Fibroblast of lung (primary cell): ENCODE measurements around the gene NEBL. TPM values are rescaled to one million over a fixed set of nuclear protein-coding genes. Genes with fewer than 3 reads are reported as not detected.

Source experiments
- DNase-seq, 2 donors: peaks; one replicate each; pipeline versions ENCODE4 v3.0.0 to v3.0.0-alpha.2; 2010; ENCODE audit warnings: low read depth in 2 of 2
- H2AFZ ChIP-seq: 2 replicates; pipeline ENCODE4 v1.5.1; 2012; ENCODE audit warnings: low read length, control low read depth, inconsistent platforms
- H3K27ac ChIP-seq: 2 replicates; pipeline ENCODE4 v1.5.1; 2011; ENCODE audit warnings: low read length, control low read depth; ENCODE audit not compliant: insufficient read depth
- H3K27me3 ChIP-seq: 2 replicates; pipeline ENCODE4 v1.5.1; 2011; ENCODE audit warnings: mild to moderate bottlenecking, low read length; ENCODE audit not compliant: control insufficient read depth, insufficient read depth
- H3K36me3 ChIP-seq: 2 replicates; pipeline ENCODE4 v1.5.1; 2011; ENCODE audit warnings: low read length; ENCODE audit not compliant: control insufficient read depth, insufficient read depth
- H3K4me1 ChIP-seq: 2 replicates; pipeline ENCODE4 v1.5.1; 2011; ENCODE audit warnings: low read length; ENCODE audit not compliant: control insufficient read depth, insufficient read depth; ENCODE audit errors: extremely low read depth
- H3K4me2 ChIP-seq: 2 replicates; pipeline ENCODE4 v1.5.1; 2011; ENCODE audit warnings: low read length, control low read depth; ENCODE audit not compliant: insufficient read depth; ENCODE audit errors: extremely low read depth
- H3K4me3 ChIP-seq, 4 experiments: fragments of 200-600 bp in 1 of 4; sonication (generic) in 1 of 4; replicated peaks in 1 of 4; 2 replicates each; pipeline ENCODE4 v1.5.1; 2011 to 2016; ENCODE audit warnings: low read length in 4 of 4, low read depth in 3 of 4, mild to moderate bottlenecking in 3 of 4, control low read depth in 2 of 4, inconsistent platforms in 1 of 4, mixed read lengths in 1 of 4; ENCODE audit not compliant: insufficient read depth in 1 of 4; ENCODE audit errors: control extremely low read depth in 1 of 4
- H3K79me2 ChIP-seq: 2 replicates; pipeline ENCODE4 v1.5.1; 2012; ENCODE audit warnings: mild to moderate bottlenecking, low read length, inconsistent platforms; ENCODE audit not compliant: control insufficient read depth, insufficient read depth
- H3K9ac ChIP-seq: 2 replicates; pipeline ENCODE4 v1.5.1; 2011; ENCODE audit warnings: mild to moderate bottlenecking, low read length, control low read depth; ENCODE audit not compliant: insufficient read depth
- H3K9me3 ChIP-seq: 2 replicates; pipeline ENCODE4 v1.5.1; 2012; ENCODE audit warnings: low read depth, low read length; ENCODE audit not compliant: control insufficient read depth, insufficient read depth
- H4K20me1 ChIP-seq: 2 replicates; pipeline ENCODE4 v1.5.1; 2011; ENCODE audit warnings: low read length; ENCODE audit not compliant: control insufficient read depth, insufficient read depth; ENCODE audit errors: extremely low read depth
- CTCF ChIP-seq, 2 donors: IDR thresholded peaks in 1 of 2; conservative IDR thresholded peaks in 1 of 2; 1 replicate in 1 of 2; 2 replicates in 1 of 2; pipeline ENCODE4 v1.5.1; 2011 to 2012; ENCODE audit warnings: low read length in 2 of 2, control low read depth in 1 of 2, inconsistent platforms in 1 of 2, low read depth in 1 of 2, mild to moderate bottlenecking in 1 of 2
- EZH2 ChIP-seq: IDR thresholded peaks from 2 replicates; pipeline ENCODE4 v1.5.1; 2012; ENCODE audit warnings: low read length, control low read depth, mild to moderate bottlenecking; ENCODE audit errors: missing control alignments
- polyA plus RNA-seq, 2 donors: library from polyadenylated mRNA; depleted of rRNA in 1 of 2; stranded (reverse) in 1 of 2; unstranded in 1 of 2; fragments of >200 nt; gene quantifications; 2 replicates each; pipeline ENCODE4 v1.2.1, GENCODE V29; 2011 to 2012; ENCODE audit warnings: missing spikeins in 1 of 2
- total RNA-seq: library from RNA; depleted of rRNA; stranded (reverse); fragments of >200 nt; gene quantifications from 2 replicates; pipeline ENCODE4 v1.2.1, GENCODE V29; 2014

Gene NEBL
- total and polyA plus RNA-seq, 2 donors (not counting 1 experiment from before 2014, with no cell fraction given): 0.11 to 0.33 TPM

- no peaks in the 10 kb centered on the region for H3K36me3 ChIP-seq
- no peak overlapping the region for H2AFZ ChIP-seq
- no peaks in the 10 kb centered on the region for H3K4me1 ChIP-seq
- H3K79me2 ChIP-seq: no peaks in the 10 kb centered on the region
- H4K20me1 ChIP-seq: no peaks in the 10 kb centered on the region
- no peak for DNase-seq
- no peak overlapping the region for H3K9ac ChIP-seq
- H3K27ac ChIP-seq: no peak overlapping the region
- H3K4me2 ChIP-seq: no peak overlapping the region
- no peak overlapping the region for H3K4me3 ChIP-seq
- H3K27me3 ChIP-seq: no peaks in the 10 kb centered on the region
- no peaks in the 10 kb centered on the region for H3K9me3 ChIP-seq
- TF ChIP-seq EZH2 (no peak), CTCF (conservative IDR thresholded peaks at IDR 0.05 in 1 of 2, IDR thresholded peaks at IDR 0.05 in 1 of 2; ENCODE audit: low read depth in 1 of 2, low read length in 2 of 2) (no peak)
These were observed 50.8 kb downstream of the NEBL start for GRCh38 chr10:20846263-20846662.

GRCh38 chr10:20841419-20841818 is 55.7 kb downstream of the NEBL start:
- H3K9ac ChIP-seq: no peak overlapping the region
- no peak for DNase-seq
- no peaks in the 10 kb centered on the region for H3K36me3 ChIP-seq
- no peaks in the 10 kb centered on the region for H3K4me1 ChIP-seq
- H3K79me2 ChIP-seq: no peaks in the 10 kb centered on the region
- no peak overlapping the region for H2AFZ ChIP-seq
- TF ChIP-seq EZH2 (no peak), CTCF (conservative IDR thresholded peaks at IDR 0.05 in 1 of 2, IDR thresholded peaks at IDR 0.05 in 1 of 2; ENCODE audit: low read depth in 1 of 2, low read length in 2 of 2) (no peak)
- H3K9me3 ChIP-seq: no peaks in the 10 kb centered on the region
- no peaks in the 10 kb centered on the region for H4K20me1 ChIP-seq
- no peak overlapping the region for H3K27ac ChIP-seq
- H3K4me2 ChIP-seq: no peak overlapping the region
- no peaks in the 10 kb centered on the region for H3K27me3 ChIP-seq
- H3K4me3 ChIP-seq: no peak overlapping the region

- no peak overlapping the region for H3K4me2 ChIP-seq
- no peak overlapping the region for H3K27ac ChIP-seq
- H3K9me3 ChIP-seq: no peaks in the 10 kb centered on the region
- no peak overlapping the region for H2AFZ ChIP-seq
- no peaks in the 10 kb centered on the region for H3K36me3 ChIP-seq
- no peaks in the 10 kb centered on the region for H3K79me2 ChIP-seq
- no peaks in the 10 kb centered on the region for H3K4me1 ChIP-seq
- no peak overlapping the region for H3K4me3 ChIP-seq
- TF ChIP-seq EZH2 (no peak), CTCF (conservative IDR thresholded peaks at IDR 0.05 in 1 of 2, IDR thresholded peaks at IDR 0.05 in 1 of 2; ENCODE audit: low read depth in 1 of 2, low read length in 2 of 2) (no peak)
- H3K27me3 ChIP-seq: no peaks in the 10 kb centered on the region
- no peak for DNase-seq
- no peak overlapping the region for H3K9ac ChIP-seq
- no peaks in the 10 kb centered on the region for H4K20me1 ChIP-seq
These were observed 57.2 kb downstream of the NEBL start for GRCh38 chr10:20839910-20840309.
